ENCODE data around the gene MRPS7. TPM values are rescaled to one million over a fixed set of nuclear protein-coding genes. Genes with fewer than 3 reads are reported as not detected.
A peak's percentile ranks its signal among the peaks of the same experiment; 100 is the strongest.

The MRPS7 gene
- total RNA-seq, 1 donor from 2014 or later = 55.0 TPM

DNA sequence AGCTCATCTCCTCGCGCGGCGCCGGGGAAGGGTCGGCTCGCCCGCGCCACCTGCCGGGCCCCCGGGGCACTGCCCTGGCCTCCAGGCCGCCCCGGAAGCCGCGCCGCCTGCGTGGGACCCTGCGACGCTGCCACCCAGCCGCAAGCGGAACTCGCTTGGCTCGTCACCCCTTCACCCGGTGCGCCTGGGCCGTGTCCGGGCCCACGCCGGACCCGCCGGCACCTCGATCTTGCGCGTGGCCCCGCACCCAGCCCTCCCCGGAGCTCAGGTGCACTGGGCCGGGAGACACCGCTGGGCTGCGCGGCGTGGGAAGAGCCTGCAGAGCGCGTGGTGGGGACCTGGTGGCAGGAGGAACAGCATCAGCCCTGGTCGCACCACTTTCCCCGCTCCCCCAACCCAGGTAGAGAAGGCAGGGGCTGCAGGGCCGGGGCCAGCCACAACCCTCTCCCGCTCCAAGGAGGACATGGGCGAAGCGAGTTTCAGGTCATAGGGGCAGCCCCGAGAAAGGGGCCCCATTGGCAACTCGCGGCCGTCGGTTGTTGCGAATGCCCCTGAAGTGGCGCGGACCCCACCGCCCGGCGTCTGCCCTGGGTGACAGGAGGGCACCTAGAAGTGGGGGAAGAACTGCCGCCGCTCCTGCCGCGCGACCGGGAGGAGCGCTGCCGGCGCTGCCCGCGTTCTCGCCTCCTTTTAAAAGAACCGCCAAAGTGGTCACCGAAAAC lies 9.7 kb downstream of the MRPS7 start:
- no peak overlapping the region for H3K27ac ChIP-seq (ENCODE audit: low read depth, low read length)

DNA sequence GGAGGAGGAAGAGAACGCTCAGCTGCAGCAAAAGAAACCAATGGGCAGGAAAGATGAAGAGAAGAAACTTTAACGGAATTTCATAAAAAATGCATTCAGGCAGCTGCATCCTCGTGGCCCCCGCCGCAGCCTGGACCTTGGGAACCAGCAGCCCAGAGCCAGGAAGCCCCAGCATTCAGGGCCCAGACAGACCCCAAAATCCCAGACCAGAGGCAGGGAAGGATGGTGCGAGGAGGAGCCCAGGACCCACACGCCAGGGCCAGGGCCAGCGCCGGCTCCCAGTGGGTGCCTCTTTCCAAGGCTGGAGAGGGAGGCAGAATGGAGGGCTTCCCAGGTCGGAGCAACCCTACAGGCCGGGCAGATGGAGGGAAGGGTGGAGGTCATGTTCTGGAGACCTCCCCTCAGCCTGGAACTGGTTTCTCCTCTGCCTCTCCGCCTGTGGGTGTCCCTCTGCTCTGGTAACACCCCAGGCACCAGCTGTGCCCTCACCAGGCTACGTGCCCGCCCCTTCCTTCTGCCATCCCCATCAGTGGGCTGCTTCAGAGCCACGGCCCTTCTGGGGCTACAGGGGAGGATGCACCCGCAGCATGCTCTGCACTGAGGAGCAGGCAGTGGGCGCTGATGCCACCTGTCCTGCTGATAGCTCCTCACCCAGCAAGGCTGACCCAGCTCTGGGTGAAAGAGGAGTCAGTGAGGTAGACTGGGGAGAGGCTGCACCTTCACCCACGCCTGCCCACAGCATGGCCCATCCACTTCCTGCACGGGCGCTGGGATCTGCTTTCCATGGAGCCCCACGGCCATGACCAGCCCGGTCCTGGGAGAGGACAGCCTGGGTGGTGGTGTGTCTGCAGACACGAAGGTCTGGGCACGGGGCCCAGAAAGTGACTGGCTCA lies 10.5 kb downstream of the MRPS7 start:
- peaks cover 37% of the 10 kb centered on the region for H3K4me1 ChIP-seq (ENCODE audit: insufficient read depth, low read length)
- H3K79me2 ChIP-seq (ENCODE audit: insufficient read depth, low read length) = no peaks in the 10 kb centered on the region
- TF ChIP-seq, protein P1, sequence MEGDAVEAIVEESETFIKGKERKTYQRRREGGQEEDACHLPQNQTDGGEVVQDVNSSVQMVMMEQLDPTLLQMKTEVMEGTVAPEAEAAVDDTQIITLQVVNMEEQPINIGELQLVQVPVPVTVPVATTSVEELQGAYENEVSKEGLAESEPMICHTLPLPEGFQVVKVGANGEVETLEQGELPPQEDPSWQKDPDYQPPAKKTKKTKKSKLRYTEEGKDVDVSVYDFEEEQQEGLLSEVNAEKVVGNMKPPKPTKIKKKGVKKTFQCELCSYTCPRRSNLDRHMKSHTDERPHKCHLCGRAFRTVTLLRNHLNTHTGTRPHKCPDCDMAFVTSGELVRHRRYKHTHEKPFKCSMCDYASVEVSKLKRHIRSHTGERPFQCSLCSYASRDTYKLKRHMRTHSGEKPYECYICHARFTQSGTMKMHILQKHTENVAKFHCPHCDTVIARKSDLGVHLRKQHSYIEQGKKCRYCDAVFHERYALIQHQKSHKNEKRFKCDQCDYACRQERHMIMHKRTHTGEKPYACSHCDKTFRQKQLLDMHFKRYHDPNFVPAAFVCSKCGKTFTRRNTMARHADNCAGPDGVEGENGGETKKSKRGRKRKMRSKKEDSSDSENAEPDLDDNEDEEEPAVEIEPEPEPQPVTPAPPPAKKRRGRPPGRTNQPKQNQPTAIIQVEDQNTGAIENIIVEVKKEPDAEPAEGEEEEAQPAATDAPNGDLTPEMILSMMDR (IDR thresholded peaks at IDR 0.05; ENCODE audit: insufficient read depth, low read depth, low read length) = no peak
- no peak for TF ChIP-seq EZH2 (IDR thresholded peaks at IDR 0.05; ENCODE audit: insufficient read depth, low read length)
- peak overlapping the region; percentile 72 for H3K4me3 ChIP-seq (ENCODE audit: insufficient read depth, low read depth, low read length)
- no peak overlapping the region for H3K27ac Mint-ChIP-seq (ENCODE audit: unreplicated experiment)
- H3K27ac ChIP-seq (ENCODE audit: low read depth, low read length) = no peak overlapping the region
- H3K9ac ChIP-seq (ENCODE audit: low read length) = peak overlapping the region; percentile 80
- H3K9me3 ChIP-seq (ENCODE audit: insufficient read depth, low read depth, low read length) = no peaks in the 10 kb centered on the region
- DNase-seq (ENCODE audit: low read depth) = no peak
- H3K4me2 ChIP-seq (ENCODE audit: low read length) = peak overlapping the region; percentile 93
- H3K4me3 Mint-ChIP-seq (ENCODE audit: unreplicated experiment) = peak overlapping the region; percentile 76
- peak overlapping the region; percentile 86 for H2AFZ ChIP-seq (ENCODE audit: low read depth, low read length)
- H3K36me3 Mint-ChIP-seq (ENCODE audit: low read depth, unreplicated experiment) = peaks cover 5% of the 10 kb centered on the region
- H4K20me1 ChIP-seq (ENCODE audit: insufficient read depth, low read length) = peaks cover 9% of the 10 kb centered on the region
- no peaks in the 10 kb centered on the region for H3K9me3 Mint-ChIP-seq (ENCODE audit: unreplicated experiment)
- no peaks in the 10 kb centered on the region for H3K36me3 ChIP-seq (ENCODE audit: insufficient read depth, low read length)
- H3K27me3 ChIP-seq (ENCODE audit: insufficient read depth, low read length) = no peaks in the 10 kb centered on the region
- H3K27me3 Mint-ChIP-seq (ENCODE audit: low read depth, unreplicated experiment) = no peaks in the 10 kb centered on the region
- no peak for FAIRE-seq
- peaks cover 5% of the 10 kb centered on the region for H3K4me1 Mint-ChIP-seq (ENCODE audit: low read depth, unreplicated experiment)

More for the DNA sequence above, 9.7 kb downstream of the MRPS7 start:
- Histone ChIP-seq H3K4me2 (ENCODE audit: low read length) (peak overlapping the region; percentile 93), H3K79me2 (ENCODE audit: insufficient read depth, low read length) (no peaks in the 10 kb centered on the region), H3K9ac (ENCODE audit: low read length) (peak overlapping the region; percentile 92), H3K27me3 (ENCODE audit: insufficient read depth, low read length) (no peaks in the 10 kb centered on the region), H3K4me3 (ENCODE audit: insufficient read depth, low read depth, low read length) (peak overlapping the region; percentile 72), H3K9me3 (ENCODE audit: insufficient read depth, low read depth, low read length) (no peaks in the 10 kb centered on the region), H2AFZ (ENCODE audit: low read depth, low read length) (peak overlapping the region; percentile 86), H3K4me1 (ENCODE audit: insufficient read depth, low read length) (peaks cover 35% of the 10 kb centered on the region), H3K36me3 (ENCODE audit: insufficient read depth, low read length) (peaks cover 1% of the 10 kb centered on the region), H4K20me1 (ENCODE audit: insufficient read depth, low read length) (peaks cover 17% of the 10 kb centered on the region)
- Mint-ChIP-seq H3K27ac (ENCODE audit: unreplicated experiment) (no peak overlapping the region), H3K4me1 (ENCODE audit: low read depth, unreplicated experiment) (peaks cover 5% of the 10 kb centered on the region), H3K4me3 (ENCODE audit: unreplicated experiment) (peak overlapping the region; percentile 76), H3K9me3 (ENCODE audit: unreplicated experiment) (no peaks in the 10 kb centered on the region), H3K36me3 (ENCODE audit: low read depth, unreplicated experiment) (peaks cover 5% of the 10 kb centered on the region), H3K27me3 (ENCODE audit: low read depth, unreplicated experiment) (no peaks in the 10 kb centered on the region)
- FAIRE-seq (no peak), DNase-seq (ENCODE audit: low read depth) (peak; percentile 30)
- TF ChIP-seq EZH2 (IDR thresholded peaks at IDR 0.05; ENCODE audit: insufficient read depth, low read length) = no peak
- TF ChIP-seq, protein P1 (IDR thresholded peaks at IDR 0.05; ENCODE audit: insufficient read depth, low read depth, low read length) = peak; percentile 22
